AML-193 (cell line): ENCODE data around the gene REC114.
"Not testable (repeated sequence)": the region's sequence is repeated elsewhere in the genome, so short reads cannot be mapped to it uniquely, and the experiment has no call there.

Source experiments
- DNase-seq, 2 experiments: peaks; one replicate each; lab custom pipeline; 2025; lab: John Stamatoyannopoulos, UW

The REC114 gene

GRCh38 chr15:73442968-73443367 lies at the start of gene REC114:
Gene REC114, plus strand, starts transcription at chr15:73443164. Its CDS starts 22 bp downstream, at chr15:73443186.
- no peak for DNase-seq

GRCh38 chr15:73393336-73393735 lies 49.6 kb upstream of the REC114 start:
- no peak for DNase-seq

- no peak for DNase-seq
Measured at GRCh38 chr15:73394782-73395181, 48.2 kb upstream of the REC114 start.

- no peak for DNase-seq
Measured at GRCh38 chr15:73395671-73396070, 47.3 kb upstream of the REC114 start.

DNA sequence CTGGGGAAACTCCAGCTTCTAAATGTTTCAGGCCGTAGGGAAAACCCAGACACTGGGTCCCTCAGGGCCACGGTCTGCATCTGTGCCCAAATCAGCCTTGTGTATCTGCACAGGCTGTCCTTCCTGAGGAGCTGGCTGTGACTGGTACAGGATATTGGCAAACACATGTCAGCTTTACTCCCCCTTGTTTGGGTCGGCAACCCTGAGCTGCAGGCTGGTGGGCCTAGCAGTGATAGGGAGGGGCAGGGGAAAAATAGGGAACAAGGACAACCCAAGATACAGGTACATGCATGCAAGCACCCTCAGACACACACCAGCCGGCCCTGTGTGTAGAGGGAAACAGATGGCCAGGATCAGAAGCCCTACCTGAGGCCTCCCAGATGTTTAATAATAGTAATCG lies 45.5 kb upstream of the REC114 start:
- DNase-seq: no peak

DNA sequence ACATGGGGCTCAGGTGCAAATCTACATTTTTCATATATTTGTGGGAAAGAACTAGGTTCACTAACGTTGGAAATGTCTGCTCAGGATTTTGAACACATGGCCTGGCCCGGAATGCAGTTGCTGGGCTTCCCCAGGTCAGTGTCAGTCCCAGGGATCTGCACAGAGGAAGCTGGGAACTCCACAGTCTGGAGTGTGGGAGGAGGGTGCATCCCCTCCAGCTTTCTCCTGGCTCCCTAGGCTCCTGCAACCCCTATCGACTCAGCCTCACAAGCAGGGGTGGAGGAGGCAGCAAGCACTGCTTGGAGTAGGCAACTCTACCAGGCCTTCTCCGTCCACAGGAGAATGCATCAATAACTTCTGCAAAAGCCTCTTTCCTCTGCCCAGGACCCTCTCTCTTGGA lies 44.1 kb upstream of the REC114 start:
- DNase-seq: no peak

DNA sequence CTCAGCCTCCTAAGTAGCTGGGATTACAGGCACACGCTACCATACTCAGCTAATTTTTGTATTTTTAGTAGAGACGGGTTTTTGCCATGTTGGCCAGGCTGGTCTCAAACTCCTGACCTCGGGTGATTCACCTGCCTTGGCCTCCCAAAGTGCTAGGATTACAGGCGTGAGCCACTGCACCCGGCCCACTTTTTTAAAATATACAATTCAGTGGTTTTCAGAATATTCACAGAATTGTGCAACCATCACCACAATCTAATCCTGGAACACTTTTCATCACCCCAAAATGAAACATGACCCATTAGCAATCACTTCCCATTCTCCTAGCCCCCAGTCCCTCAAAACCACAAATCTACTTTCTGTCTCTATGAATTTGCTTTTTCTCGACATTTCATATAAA lies 42.7 kb upstream of the REC114 start:
- not testable (repeated sequence) for DNase-seq

DNA sequence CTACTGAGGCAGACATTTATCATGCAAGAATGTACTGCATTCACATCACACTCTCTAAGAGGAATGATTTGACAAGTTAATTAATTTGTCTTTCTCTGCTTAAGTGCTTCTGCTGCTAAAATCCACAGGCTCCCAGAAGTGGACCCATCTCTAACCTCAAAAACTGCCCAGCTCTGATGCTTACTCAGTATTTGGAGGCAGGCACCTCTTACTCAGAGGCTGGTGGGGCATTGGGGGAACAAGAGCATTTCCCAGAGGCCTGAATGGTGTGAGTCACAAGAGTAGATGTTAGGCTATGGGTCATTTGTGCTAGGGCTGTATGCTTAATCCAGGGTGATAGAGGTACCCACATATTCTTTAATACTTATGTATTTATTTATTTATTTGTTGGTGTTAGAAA lies 39.8 kb upstream of the REC114 start:
- no peak for DNase-seq

- no peak for DNase-seq
Measured at GRCh38 chr15:73414876-73415275, 28.1 kb upstream of the REC114 start.

DNA sequence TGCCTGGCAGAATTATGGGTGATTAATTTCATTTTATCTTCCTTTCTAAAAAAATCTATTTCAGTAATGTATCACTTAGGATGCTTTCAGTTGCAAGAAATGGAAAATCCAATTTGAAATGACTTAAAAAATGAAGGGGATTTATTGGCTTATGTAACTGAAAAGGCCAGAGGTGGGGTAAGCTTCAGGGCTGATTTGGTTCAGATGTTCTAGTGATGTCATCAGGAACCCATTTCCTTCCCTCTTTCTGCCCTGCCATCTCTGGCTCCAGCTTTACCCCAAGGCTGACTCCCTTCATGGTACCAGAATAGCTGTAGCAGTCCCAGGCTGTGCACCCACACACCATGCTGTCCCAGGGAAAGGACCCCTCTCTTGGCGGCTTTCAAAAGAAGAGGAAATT lies 18.5 kb upstream of the REC114 start:
- no peak for DNase-seq

GRCh38 chr15:73425510-73425909 lies 17.5 kb upstream of the REC114 start:
- DNase-seq: no peak

DNA sequence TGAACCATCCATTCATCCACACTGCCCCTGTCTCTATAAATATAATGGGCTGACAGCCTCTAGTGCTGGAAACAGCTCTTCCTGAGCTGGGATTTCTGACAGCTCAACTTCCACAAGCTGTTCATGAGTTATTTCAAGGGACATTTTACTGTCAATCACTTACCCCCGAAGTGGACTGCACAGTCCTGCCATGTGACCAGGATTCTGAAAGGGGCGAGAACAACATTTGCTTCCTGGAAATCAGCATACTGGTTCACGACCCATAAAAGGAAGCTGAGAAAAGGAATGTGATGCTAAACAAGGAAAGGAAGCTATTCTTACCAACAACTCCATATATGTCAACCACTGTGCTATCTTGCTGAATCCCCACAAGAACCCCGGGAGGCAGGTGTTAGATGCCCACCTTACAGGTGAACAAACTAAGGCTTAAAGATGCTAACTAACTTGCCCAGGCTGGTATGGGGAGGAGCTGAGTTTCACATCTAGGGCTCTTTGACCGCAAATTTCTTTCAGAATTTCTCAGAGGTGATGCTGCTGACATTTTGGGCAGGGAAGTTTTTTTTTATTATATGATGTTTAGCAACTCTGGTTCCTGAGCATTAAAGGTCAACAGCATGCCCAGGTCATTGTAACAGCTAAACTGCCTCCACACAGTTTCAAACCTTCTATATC lies 16.5 kb upstream of the REC114 start:
- no peak for DNase-seq

DNA sequence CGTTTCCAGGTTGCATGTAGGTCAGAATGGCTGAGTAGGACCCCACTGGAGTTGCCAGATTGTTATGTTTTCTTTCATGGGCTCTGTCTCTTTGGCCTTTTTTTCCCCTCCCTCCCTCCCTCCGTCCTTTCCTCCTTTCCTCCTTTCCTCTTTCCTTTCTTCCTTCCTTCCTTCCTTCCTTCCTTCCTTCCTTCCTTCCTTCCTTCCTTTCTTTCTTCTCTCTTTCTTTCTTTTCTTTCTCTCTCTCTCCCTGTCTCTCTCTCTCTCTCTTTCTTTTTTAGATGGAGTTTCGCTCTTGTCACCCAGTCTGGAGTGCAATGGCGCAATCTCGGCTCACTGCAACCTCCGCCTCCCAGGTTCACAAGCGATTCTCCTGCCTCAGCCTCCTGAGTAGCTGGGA lies 11.6 kb upstream of the REC114 start:
- not testable (repeated sequence) for DNase-seq

- DNase-seq: no peak
Measured at GRCh38 chr15:73433873-73434272, 9.1 kb upstream of the REC114 start.

GRCh38 chr15:73436613-73437012 lies 6.4 kb upstream of the REC114 start:
- DNase-seq: no peak

- DNase-seq: no peak
Measured at GRCh38 chr15:73437543-73438109, 5.3 kb upstream of the REC114 start.

DNA sequence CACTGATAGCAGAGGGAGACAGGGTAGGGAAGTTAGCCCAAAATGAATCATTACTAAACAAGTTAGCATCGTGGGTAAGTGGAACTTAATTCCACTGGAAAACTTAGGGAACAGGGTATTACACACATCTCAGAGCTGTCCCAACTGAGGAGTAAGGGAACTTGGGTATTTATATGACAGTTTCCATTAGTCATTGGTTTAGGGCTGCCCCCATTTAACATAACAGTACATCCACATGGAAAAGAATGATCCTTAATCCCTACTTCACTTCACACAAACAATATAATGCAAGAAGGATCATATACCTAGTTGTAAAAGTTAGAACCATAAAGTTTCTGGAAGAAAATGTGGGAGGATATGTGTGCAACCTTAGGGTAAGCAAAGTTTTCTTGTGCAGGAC lies 4.3 kb upstream of the REC114 start:
- no peak for DNase-seq

DNA sequence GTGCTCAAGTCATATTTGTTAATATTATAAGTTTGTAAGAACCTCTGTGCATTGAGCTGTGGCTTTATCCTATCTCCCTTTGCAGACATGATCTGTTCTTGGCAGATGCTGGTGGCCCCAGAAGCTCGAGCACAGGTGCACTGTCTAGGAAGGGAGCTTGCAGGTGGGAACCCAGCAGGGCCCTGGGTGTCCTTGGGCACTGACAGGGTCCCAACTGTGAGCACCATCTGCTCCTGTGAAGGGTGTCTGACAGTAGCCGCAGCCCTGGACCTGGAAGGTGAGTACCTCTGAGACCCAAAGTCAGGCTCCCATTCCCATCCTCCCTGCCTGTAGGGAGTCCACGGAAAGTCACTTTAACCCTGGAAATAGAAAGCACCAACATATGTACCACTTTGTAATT lies 2.4 kb upstream of the REC114 start:
- DNase-seq: no peak

GRCh38 chr15:73442421-73442820 lies 543 bp upstream of the REC114 start:
- no peak for DNase-seq

DNA sequence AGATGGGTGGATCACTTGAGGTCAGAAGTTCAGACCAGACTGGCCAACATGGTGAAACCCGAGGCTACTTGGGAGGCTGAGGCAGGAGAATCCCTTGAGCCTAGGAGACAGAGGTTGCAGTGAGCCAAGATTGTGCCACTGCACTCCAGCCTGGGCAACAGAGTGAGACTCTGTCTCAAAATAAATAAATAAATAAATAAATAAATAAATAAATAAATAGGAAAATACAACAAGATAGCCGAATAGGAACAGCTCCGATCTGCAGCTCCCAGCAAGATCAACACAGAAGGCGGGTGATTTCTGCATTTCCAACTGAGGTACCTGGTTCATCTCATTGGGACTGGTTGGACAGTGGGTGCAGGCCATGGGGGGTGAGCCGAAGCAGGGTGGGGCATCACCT lies 4.5 kb downstream of the REC114 start:
- not testable (repeated sequence) for DNase-seq

- not testable (repeated sequence) for DNase-seq
Measured at GRCh38 chr15:73448158-73448758, 5.3 kb downstream of the REC114 start.

GRCh38 chr15:73449980-73450379 lies 7.0 kb downstream of the REC114 start:
- DNase-seq: not testable (repeated sequence)

DNA sequence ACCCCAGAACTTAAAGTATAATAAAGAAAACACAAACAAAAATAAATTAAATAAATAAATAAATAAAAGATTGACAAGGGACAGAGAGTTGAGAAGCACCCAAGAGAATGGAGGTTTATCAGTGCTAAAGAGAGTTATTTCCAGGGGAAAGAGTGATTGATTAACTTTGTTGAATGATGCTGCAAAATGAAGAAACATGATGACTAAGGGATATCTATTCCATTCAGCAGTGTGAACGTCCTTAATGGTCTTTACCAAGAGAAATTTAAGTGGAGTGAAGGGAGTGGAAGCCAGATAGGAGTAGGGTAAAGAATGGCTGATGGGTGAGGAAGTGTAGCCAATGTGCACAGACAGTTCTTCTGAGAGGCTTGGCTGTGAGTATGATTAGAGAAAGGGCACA lies 11.1 kb downstream of the REC114 start:
- no peak for DNase-seq

DNA sequence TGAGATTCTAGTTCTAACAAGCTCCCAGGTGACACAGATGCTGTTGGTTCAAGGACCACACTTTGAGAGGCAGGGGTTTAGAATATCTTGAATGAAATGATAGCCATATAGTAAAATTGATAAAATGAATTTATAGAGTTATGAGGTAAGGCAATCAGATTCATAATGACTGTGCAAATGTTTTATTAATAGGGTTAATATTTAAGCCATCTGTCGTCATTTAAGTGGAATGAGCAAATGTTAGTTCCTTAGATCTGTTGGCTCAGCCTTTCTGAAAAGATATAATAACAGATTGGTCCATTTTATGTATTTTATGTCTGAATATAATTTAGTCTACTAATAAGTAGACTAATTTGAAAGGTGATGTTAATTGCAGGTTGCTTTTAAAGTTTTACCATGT lies 12.9 kb downstream of the REC114 start:
- DNase-seq: no peak
